Fibroblast of mammary gland (primary cell): ENCODE measurements around the gene ADIPOR2.

ENCODE experiments used
- DNase-seq: peaks from one replicate; pipeline ENCODE4 v3.0.0-alpha.2; 2010; ENCODE audit warnings: low read depth
- H3K4me3 ChIP-seq: 2 replicates; pipeline ENCODE4 v1.5.1; 2011; ENCODE audit warnings: low read depth, mild to moderate bottlenecking, low read length, moderate library complexity; ENCODE audit not compliant: control insufficient read depth
- CTCF ChIP-seq: conservative IDR thresholded peaks from 2 replicates; pipeline ENCODE4 v1.5.1; 2011; ENCODE audit warnings: low read depth, low read length, inconsistent platforms; ENCODE audit not compliant: control insufficient read depth, insufficient read depth

Gene ADIPOR2

GRCh38 chr12:1826867-1827705 is 136.2 kb downstream of the ADIPOR2 start:
- no peak for TF ChIP-seq CTCF
- DNase-seq = no peak
- H3K4me3 ChIP-seq = no peak overlapping the region

GRCh38 chr12:1827826-1828805 is 137.2 kb downstream of the ADIPOR2 start:
- no peak overlapping the region for H3K4me3 ChIP-seq
- DNase-seq = no peak
- TF ChIP-seq CTCF = no peak

- H3K4me3 ChIP-seq = no peak overlapping the region
- no peak for DNase-seq
- no peak for TF ChIP-seq CTCF
These were observed 138.0 kb downstream of the ADIPOR2 start for GRCh38 chr12:1828856-1829255.

GRCh38 chr12:1829306-1829900 is 138.5 kb downstream of the ADIPOR2 start:
- no peak for TF ChIP-seq CTCF
- DNase-seq = no peak
- no peak overlapping the region for H3K4me3 ChIP-seq

- no peak for DNase-seq
- H3K4me3 ChIP-seq = no peak overlapping the region
- TF ChIP-seq CTCF = no peak
These were observed 139.6 kb downstream of the ADIPOR2 start for GRCh38 chr12:1830401-1830845.

GRCh38 chr12:1830981-1831963 is 140.4 kb downstream of the ADIPOR2 start:
- peak; percentile 40 for DNase-seq
- TF ChIP-seq CTCF = no peak
- no peak overlapping the region for H3K4me3 ChIP-seq
